Heart left ventricle (tissue), 16 donors: ENCODE measurements around the gene XPR1. TPM values are rescaled to one million over a fixed set of nuclear protein-coding genes. Genes with fewer than 3 reads are reported as not detected.

Source experiments
- ATAC-seq, 4 donors: fragments of 200-7000 bp; cut with Tn5 transposase; one replicate each; pipeline ENCODE4 v1.9.1; 2020 to 2022; ENCODE audit warnings: moderate library complexity in 4 of 4, mild to moderate bottlenecking in 3 of 4, moderate number of reproducible peaks in 1 of 4
- DNase-seq, 5 donors: peaks; one replicate each; pipeline ENCODE4 v3.0.0-alpha.2; 2020
- H3K27ac ChIP-seq, 12 donors: fragments of 200-600 bp; sonication (generic) in 4 of 12; one replicate each; pipeline versions ENCODE4 v1.5.0 to v1.8.0; 2016 to 2022; ENCODE audit warnings: mild to moderate bottlenecking in 2 of 12
- H3K27me3 ChIP-seq, 9 donors: fragments of 200-600 bp; sonication (generic) in 2 of 9; one replicate each; pipeline versions ENCODE4 v1.5.1 to v1.8.0; 2016 to 2022; ENCODE audit warnings: mild to moderate bottlenecking in 3 of 9
- H3K36me3 ChIP-seq, 9 donors: fragments of 200-600 bp; sonication (generic) in 2 of 9; one replicate each; pipeline versions ENCODE4 v1.5.0 to v1.8.0; 2018 to 2022; ENCODE audit warnings: mild to moderate bottlenecking in 2 of 9
- H3K4me1 ChIP-seq, 12 donors: fragments of 200-600 bp; sonication (generic) in 4 of 12; one replicate each; pipeline versions ENCODE4 v1.5.0 to v1.8.0; 2016 to 2022; ENCODE audit warnings: mild to moderate bottlenecking in 3 of 12
- H3K4me3 ChIP-seq, 12 donors: fragments of 200-600 bp; sonication (generic) in 4 of 12; one replicate each; pipeline versions ENCODE4 v1.5.0 to v1.8.0; 2017 to 2022; ENCODE audit warnings: mild to moderate bottlenecking in 9 of 12, moderate library complexity in 4 of 12
- H3K9me3 ChIP-seq, 12 donors: fragments of 200-600 bp; sonication (generic) in 4 of 12; one replicate each; pipeline versions ENCODE4 v1.5.0 to v1.8.0; 2016 to 2022; ENCODE audit warnings: mild to moderate bottlenecking in 1 of 12
- CTCF ChIP-seq, 12 donors: fragments of 200-600 bp; sonication (generic) in 4 of 12; IDR thresholded peaks; one replicate each; pipeline versions ENCODE4 v1.5.0 to v1.8.0; 2018 to 2022; ENCODE audit warnings: antibody characterized with exemption in 12 of 12, mild to moderate bottlenecking in 5 of 12
- POLR2A ChIP-seq, 2 donors: fragments of 450-650 bp; IDR thresholded peaks; one replicate each; pipeline ENCODE4 v1.6.1; 2017; ENCODE audit warnings: antibody characterized with exemption in 2 of 2, mild to moderate bottlenecking in 2 of 2, moderate library complexity in 2 of 2
- WGBS, 4 donors: extraction: QIAGEN DNeasy Blood & Tissue Kit in 2 of 4; methylation state at CpG; one replicate each; pipeline versions ENCODE4 v1.1.5 to v1.1.7; 2013 to 2018; 5-methylcytosine and 5-hydroxymethylcytosine counted together
- intact Hi-C, 10 donors: fragments of 100-400 bp; cut with DNase I; formaldehyde crosslinking; loops; one replicate each; pipeline versions ENCODE4 v1.11.1 to v1.14.2; 2022
- polyA plus RNA-seq, 2 donors: library from polyadenylated mRNA; stranded (reverse); fragments of 200-250 nt; gene quantifications; one replicate each; pipeline ENCODE4 v1.2.3, GENCODE V29; 2013
- total RNA-seq, 9 donors: library from RNA; depleted of rRNA in 2 of 9; stranded (reverse); fragments of >200 nt in 2 of 9; fragmentation: NEBNext Ultra II Directional in 3 of 9; extraction: Animal tissue kit (Norgen Biotek cat#: 25700) in 3 of 9; gene quantifications; one replicate each; pipeline versions ENCODE4 v1.1.0 to v1.2.4, GENCODE V29; 2016 to 2023
- donor health status: ischemic (EF 13 %, LVEDD 7.1; RV severe dilation, severe dysfunction).
- donor health status: healthy with polysubstance abuse.
- donor health status: DM: no; HTN: yes; CAD: no.
- donor health status: DM: no; HTN: no; CAD: no.
- donor health status: ischemic (EF 25% LVEDD 6.9; RV normal size, moderate dysfunction).
- donor health status: ischemic (EF 25% LVEDD 5.7; RV mildly dilated, moderate dysfunction).
- donor health status: healthy.
- donor health status: DM: yes; HTN: yes; CAD: no.
- donor health status: ischemic (EF 35%, LVEDD 5.7; RV mildly dilated, moderate dysfunction).
- donor health status: nonischemic (EF 11% LVEDD 7.7; RV severe dilation, severe dysfunction).
- donor health status: DM: yes; HTN: yes; CAD: no.
- donor health status: PGD.
- donor health status: ischemic (EF 29% LVEDD 5.4; RV normal size, mild dysfunction).
- donor health status: nonischemic (EF 23%, LVEDD 6.1; RV moderate dilation, normal function).

XPR1 gene
- total and polyA plus RNA-seq, 11 donors = 18.6 to 163 (median 59.8) TPM

- no peak for TF ChIP-seq CTCF (IDR thresholded peaks at IDR 0.05)
- TF ChIP-seq POLR2A (IDR thresholded peaks at IDR 0.05) = no peak
- peaks cover 0 to 6% (median 0%) of the 10 kb centered on the region in 9 donors for H3K36me3 ChIP-seq
- no peaks in the 10 kb centered on the region for H3K27me3 ChIP-seq
- peaks cover 0 to 21% (median 0%) of the 10 kb centered on the region in 12 donors for H3K4me1 ChIP-seq
- intact Hi-C loops = loop anchor here in 1 of 10 donors (10.0 kb wide), 1 partner anchor 74 kb away; no protein-coding TSS in a partner anchor
- WGBS, 4 donors = 84 to 98% (median 94%) methylated on average over 1 of the region's 1 CpG
- H3K4me3 ChIP-seq = no peak overlapping the region
- no peak overlapping the region for H3K27ac ChIP-seq
- peaks cover 0 to 55% (median 12%) of the 10 kb centered on the region in 12 donors for H3K9me3 ChIP-seq
- ATAC-seq (no peak), DNase-seq (no peak)
Measured at GRCh38 chr1:180670681-180671080, 38.9 kb downstream of the XPR1 start.

- intact Hi-C loops = loop anchor here in 1 of 10 donors (10.0 kb wide), 1 partner anchor 73 kb away; no protein-coding TSS in a partner anchor
Measured at GRCh38 chr1:180672105-180672504, 40.3 kb downstream of the XPR1 start.

DNA sequence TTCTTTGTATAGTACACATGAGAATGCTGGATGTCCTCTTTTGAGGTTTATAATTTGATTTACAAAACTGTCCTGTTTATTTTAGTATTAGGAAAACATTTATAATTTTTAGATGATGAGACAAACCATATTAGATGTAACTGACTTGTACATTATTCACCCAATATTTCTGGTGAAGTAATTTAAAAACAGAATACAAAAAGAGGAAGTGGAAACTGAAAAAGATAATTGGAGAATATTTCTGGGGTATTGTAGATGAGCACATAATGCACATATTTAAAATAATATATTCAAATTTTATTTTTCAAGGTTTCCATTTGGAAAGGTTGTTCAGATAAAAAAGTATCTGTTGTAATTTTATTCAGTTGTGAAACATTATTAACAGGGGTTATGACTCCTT is 40.7 kb downstream of the XPR1 start:
- ATAC-seq = no peak
- Histone ChIP-seq H3K4me3 (no peak overlapping the region), H3K4me1 (peaks cover 0 to 27% (median 2%) of the 10 kb centered on the region in 12 donors), H3K27me3 (no peaks in the 10 kb centered on the region), H3K9me3 (peaks cover 0 to 36% (median 12%) of the 10 kb centered on the region in 12 donors), H3K27ac (no peak overlapping the region), H3K36me3 (peaks cover 0 to 6% (median 0%) of the 10 kb centered on the region in 9 donors)
- no peak for DNase-seq
- TF ChIP-seq POLR2A (IDR thresholded peaks at IDR 0.05) = no peak
- TF ChIP-seq CTCF (IDR thresholded peaks at IDR 0.05) = no peak
- intact Hi-C loops = loop anchor here in 1 of 10 donors (10.0 kb wide), 1 partner anchor 72 kb away; no protein-coding TSS in a partner anchor

More at GRCh38 chr1:180672105-180672504, 40.3 kb downstream of the XPR1 start:
- Histone ChIP-seq H3K9me3 (peaks cover 0 to 40% (median 12%) of the 10 kb centered on the region in 12 donors), H3K4me1 (peaks cover 0 to 23% (median 2%) of the 10 kb centered on the region in 12 donors), H3K27me3 (no peaks in the 10 kb centered on the region), H3K36me3 (peaks cover 0 to 6% (median 0%) of the 10 kb centered on the region in 9 donors), H3K4me3 (no peak overlapping the region), H3K27ac (no peak overlapping the region)
- DNase-seq = no peak
- ATAC-seq = no peak
- TF ChIP-seq POLR2A (IDR thresholded peaks at IDR 0.05) (no peak), CTCF (IDR thresholded peaks at IDR 0.05) (no peak)

- Histone ChIP-seq H3K36me3 (no peaks in the 10 kb centered on the region), H3K9me3 (peaks cover 0 to 34% (median 11%) of the 10 kb centered on the region in 12 donors), H3K27ac (no peak overlapping the region), H3K27me3 (no peaks in the 10 kb centered on the region), H3K4me1 (peaks cover 0 to 32% (median 2%) of the 10 kb centered on the region in 12 donors), H3K4me3 (no peak overlapping the region)
- no peak for DNase-seq
- WGBS, 4 donors = 0 to 26% (median 24%) methylated on average over 1 of the region's 1 CpG
- intact Hi-C loops = loop anchor here in 1 of 10 donors (10.0 kb wide), 1 partner anchor 70 kb away; no protein-coding TSS in a partner anchor
- peak in 2 of 4 donors; percentile 29 to 39 for ATAC-seq
- TF ChIP-seq CTCF (IDR thresholded peaks at IDR 0.05) (no peak), POLR2A (IDR thresholded peaks at IDR 0.05) (no peak)
Measured at GRCh38 chr1:180674603-180675530, 43.0 kb downstream of the XPR1 start.
